Activated T-helper 1 cell treated with anti-CD3 and anti-CD28 coated beads, Interleukin-12 subunit alpha, Interleukin-12 subunit beta, Interleukin-2, Interleukin-4 antibody, amounts not matched to agents 30 ng/mL and 10 ng/mL and 1 ng/mL, durations not matched to agents 14 hours and 24 hours and 36 hours (primary cell): ENCODE results near the gene ABI1. TPM values are rescaled to one million over a fixed set of nuclear protein-coding genes. Genes with fewer than 3 reads are reported as not detected.

Experiments
- DNase-seq: peaks from one replicate; pipeline ENCODE4 v3.0.0; 2021; ENCODE audit warnings: low spot score
- H3K27ac Mint-ChIP-seq: one replicate; pipeline ENCODE4 v1.8.0; 2021; ENCODE audit warnings: mild to moderate bottlenecking, mixed read lengths
- H3K27me3 Mint-ChIP-seq: one replicate; pipeline ENCODE4 v1.8.0; 2022; ENCODE audit warnings: mild to moderate bottlenecking, moderate library complexity, mixed read lengths; ENCODE audit not compliant: insufficient read depth
- H3K36me3 Mint-ChIP-seq: one replicate; pipeline ENCODE4 v1.8.0; 2021; ENCODE audit warnings: low read depth, mixed read lengths
- H3K4me1 Mint-ChIP-seq: one replicate; pipeline ENCODE4 v1.8.0; 2021; ENCODE audit warnings: low read depth, mixed read lengths
- H3K4me3 Mint-ChIP-seq: one replicate; pipeline ENCODE4 v1.8.0; 2021; ENCODE audit warnings: mild to moderate bottlenecking, moderate library complexity, mixed read lengths
- H3K9me3 Mint-ChIP-seq: one replicate; pipeline ENCODE4 v1.8.0; 2021; ENCODE audit warnings: mixed read lengths
- intact Hi-C: fragments of 100-400 bp; cut with micrococcal nuclease; formaldehyde crosslinking; loops from one replicate; pipeline ENCODE4 v1.15.1; 2024
- total RNA-seq: library from RNA; stranded (reverse); gene quantifications from 2 replicates; pipeline ENCODE4 v1.2.3, GENCODE V29; 2022

The ABI1 gene
- total RNA-seq, 1 donor from 2014 or later, result 66.6 TPM

GRCh38 chr10:26706206-26706605 is 154.6 kb downstream of the ABI1 start:
- Mint-ChIP-seq H3K4me3 (no peak overlapping the region), H3K27ac (peak overlapping the region; percentile 43), H3K4me1 (peaks cover 23% of the 10 kb centered on the region), H3K36me3 (peaks cover 45% of the 10 kb centered on the region), H3K27me3 (no peaks in the 10 kb centered on the region), H3K9me3 (no peaks in the 10 kb centered on the region)
- DNase-seq, result no peak
- intact Hi-C loops, result no loop called here

- H3K9me3 Mint-ChIP-seq, result no peaks in the 10 kb centered on the region
- DNase-seq, result no peak
- H3K27ac Mint-ChIP-seq, result no peak overlapping the region
- H3K36me3 Mint-ChIP-seq, result peaks cover 54% of the 10 kb centered on the region
- no peak overlapping the region for H3K4me3 Mint-ChIP-seq
- intact Hi-C loops, result no loop called here
- peaks cover 34% of the 10 kb centered on the region for H3K4me1 Mint-ChIP-seq
- H3K27me3 Mint-ChIP-seq, result no peaks in the 10 kb centered on the region
Observed at GRCh38 chr10:26703974-26704373, 156.8 kb downstream of the ABI1 start.

GRCh38 chr10:26703096-26703495 is 157.7 kb downstream of the ABI1 start:
- intact Hi-C loops, result no loop called here
- H3K27ac Mint-ChIP-seq, result no peak overlapping the region
- no peaks in the 10 kb centered on the region for H3K9me3 Mint-ChIP-seq
- H3K27me3 Mint-ChIP-seq, result no peaks in the 10 kb centered on the region
- DNase-seq, result no peak
- peaks cover 49% of the 10 kb centered on the region for H3K36me3 Mint-ChIP-seq
- no peak overlapping the region for H3K4me3 Mint-ChIP-seq
- peaks cover 40% of the 10 kb centered on the region for H3K4me1 Mint-ChIP-seq

- H3K4me1 Mint-ChIP-seq, result peaks cover 38% of the 10 kb centered on the region
- no peaks in the 10 kb centered on the region for H3K27me3 Mint-ChIP-seq
- H3K9me3 Mint-ChIP-seq, result no peaks in the 10 kb centered on the region
- intact Hi-C loops, result no loop called here
- no peak overlapping the region for H3K27ac Mint-ChIP-seq
- DNase-seq, result no peak
- peaks cover 32% of the 10 kb centered on the region for H3K36me3 Mint-ChIP-seq
- H3K4me3 Mint-ChIP-seq, result no peak overlapping the region
Observed at GRCh38 chr10:26700884-26701630, 159.7 kb downstream of the ABI1 start.

GRCh38 chr10:26699631-26700030 is 161.1 kb downstream of the ABI1 start:
- Mint-ChIP-seq H3K4me1 (peaks cover 34% of the 10 kb centered on the region), H3K36me3 (peaks cover 27% of the 10 kb centered on the region), H3K27me3 (no peaks in the 10 kb centered on the region), H3K4me3 (peak overlapping the region; percentile 100), H3K9me3 (no peaks in the 10 kb centered on the region), H3K27ac (no peak overlapping the region)
- no peak for DNase-seq
- intact Hi-C loops, result loop anchor here (5.0 kb wide), 2 partner anchors 38 to 252 kb away; no protein-coding TSS in a partner anchor

GRCh38 chr10:26698909-26699308 is 161.8 kb downstream of the ABI1 start:
- Mint-ChIP-seq H3K36me3 (peaks cover 27% of the 10 kb centered on the region), H3K9me3 (no peaks in the 10 kb centered on the region)
- intact Hi-C loops, result loop anchor here (5.0 kb wide), 2 partner anchors 38 to 252 kb away; no protein-coding TSS in a partner anchor

GRCh38 chr10:26697922-26698608 is 162.7 kb downstream of the ABI1 start:
- no peak for DNase-seq
- H3K36me3 Mint-ChIP-seq, result peaks cover 25% of the 10 kb centered on the region
- H3K9me3 Mint-ChIP-seq, result no peaks in the 10 kb centered on the region
- H3K27me3 Mint-ChIP-seq, result no peaks in the 10 kb centered on the region
- peak overlapping the region; percentile 92 for H3K27ac Mint-ChIP-seq
- intact Hi-C loops, result loop anchor here (1.0 to 5.0 kb wide), 6 partner anchors 39 to 545 kb away; partner anchors contain the start of genes MASTL and YME1L1
- H3K4me3 Mint-ChIP-seq, result peak overlapping the region; percentile 100
- peaks cover 34% of the 10 kb centered on the region for H3K4me1 Mint-ChIP-seq

More at GRCh38 chr10:26698909-26699308, 161.8 kb downstream of the ABI1 start:
- DNase-seq, result no peak
- Mint-ChIP-seq H3K4me3 (peak overlapping the region; percentile 100), H3K27ac (peak overlapping the region; percentile 92), H3K27me3 (no peaks in the 10 kb centered on the region), H3K4me1 (peaks cover 34% of the 10 kb centered on the region)

GRCh38 chr10:26697163-26697921 is 163.4 kb downstream of the ABI1 start, which contains the start of gene PDSS1:
PDSS1 (plus strand) TSS chr10:26697701; CDS start chr10:26697712, 11 bp downstream.
- no peaks in the 10 kb centered on the region for H3K27me3 Mint-ChIP-seq
- H3K4me1 Mint-ChIP-seq, result peaks cover 31% of the 10 kb centered on the region
- peak; percentile 64 for DNase-seq
- intact Hi-C loops, result loop anchor here (1.0 to 5.0 kb wide), 6 partner anchors 40 to 545 kb away; partner anchors contain the start of genes MASTL and YME1L1
- H3K4me3 Mint-ChIP-seq, result peak within 1 kb of the TSS; percentile 100
- H3K9me3 Mint-ChIP-seq, result no peaks in the 10 kb centered on the region
- H3K36me3 Mint-ChIP-seq, result peaks cover 21% of the 10 kb centered on the region
- H3K27ac Mint-ChIP-seq, result peak within 1 kb of the TSS; percentile 94

GRCh38 chr10:26696786-26697162 is 164.0 kb downstream of the ABI1 start:
- intact Hi-C loops, result loop anchor here (1.0 to 5.0 kb wide), 6 partner anchors 41 to 546 kb away; partner anchors contain the start of genes MASTL and YME1L1
- H3K4me3 Mint-ChIP-seq, result peak overlapping the region; percentile 96

More at GRCh38 chr10:26696786-26697162, 164.0 kb downstream of the ABI1 start:
- H3K36me3 Mint-ChIP-seq, result peaks cover 16% of the 10 kb centered on the region
- H3K4me1 Mint-ChIP-seq, result peaks cover 25% of the 10 kb centered on the region
- H3K27ac Mint-ChIP-seq, result peak overlapping the region; percentile 94
- H3K27me3 Mint-ChIP-seq, result peaks cover 2% of the 10 kb centered on the region
- H3K9me3 Mint-ChIP-seq, result no peaks in the 10 kb centered on the region
- DNase-seq, result no peak

Other genes starting within 250 kb of the ABI1 start
- 39.3 and 43.1 TPM in 2 replicates for gene PDSS1, start 163.3 kb downstream of the ABI1 start, total RNA-seq
- gene ANKRD26, start 239.5 kb upstream of the ABI1 start, total RNA-seq, result 4.3 and 7.0 TPM in 2 replicates